Astrocyte of the cerebellum (primary cell): Measurements from ENCODE around the gene SLC7A11.

Source experiments
- DNase-seq: peaks from one replicate; pipeline ENCODE4 v3.0.0-alpha.2; 2011; ENCODE audit warnings: low read depth
- H3K4me3 ChIP-seq: 2 replicates; pipeline ENCODE4 v1.5.1; 2011; ENCODE audit warnings: mild to moderate bottlenecking, low read depth, low read length, moderate library complexity
- CTCF ChIP-seq: IDR thresholded peaks from 2 replicates; pipeline ENCODE4 v1.5.1; 2012; ENCODE audit warnings: low read length, low read depth, moderate library complexity, mild to moderate bottlenecking; ENCODE audit errors: missing control alignments
- in situ Hi-C: cut with HindIII; loops from 2 replicates; pipeline ENCODE4 v1.10.0; 2017; ENCODE audit warnings: low sequenced_read_pairs

The SLC7A11 gene

GRCh38 chr4:138251938-138252337, 9.8 kb upstream of the SLC7A11 start:
- TF ChIP-seq CTCF, result no peak
- no peak for DNase-seq
- in situ Hi-C loops, result no loop called here
- H3K4me3 ChIP-seq, result no peak overlapping the region

GRCh38 chr4:138249132-138249531, 7.0 kb upstream of the SLC7A11 start:
- TF ChIP-seq CTCF, result no peak
- no peak overlapping the region for H3K4me3 ChIP-seq
- no peak for DNase-seq
- in situ Hi-C loops, result loop anchor here (10.0 kb wide), 1 partner anchor 696 kb away; no protein-coding TSS in a partner anchor

- TF ChIP-seq CTCF, result no peak
- no peak overlapping the region for H3K4me3 ChIP-seq
- DNase-seq, result no peak
- in situ Hi-C loops, result loop anchor here (10.0 kb wide), 1 partner anchor 697 kb away; no protein-coding TSS in a partner anchor
These were observed 5.9 kb upstream of the SLC7A11 start for GRCh38 chr4:138248058-138248457.

- H3K4me3 ChIP-seq, result no peak overlapping the region
- no peak for DNase-seq
- no peak for TF ChIP-seq CTCF
- in situ Hi-C loops, result loop anchor here (10.0 kb wide), 1 partner anchor 697 kb away; no protein-coding TSS in a partner anchor
These were observed 5.5 kb upstream of the SLC7A11 start for GRCh38 chr4:138247643-138248042.

- in situ Hi-C loops, result loop anchor here (10.0 kb wide), 1 partner anchor 701 kb away; no protein-coding TSS in a partner anchor
- H3K4me3 ChIP-seq, result no peak overlapping the region
- peak; percentile 70 for DNase-seq
These were observed 1.2 kb upstream of the SLC7A11 start for GRCh38 chr4:138243369-138243768.

GRCh38 chr4:138242834-138243156, 646 bp upstream of the SLC7A11 start:
- no peak for DNase-seq
- TF ChIP-seq CTCF, result no peak
- no peak overlapping the region for H3K4me3 ChIP-seq
- in situ Hi-C loops, result loop anchor here (10.0 kb wide), 1 partner anchor 702 kb away; no protein-coding TSS in a partner anchor

More at GRCh38 chr4:138243369-138243768, 1.2 kb upstream of the SLC7A11 start:
- no peak for TF ChIP-seq CTCF
